HepG2 (cell line): ENCODE data around the gene KCNK18. TPM values are rescaled to one million over a fixed set of nuclear protein-coding genes. Genes with fewer than 3 reads are reported as not detected.

Source experiments
- DR1 ChIP-seq: sonication (generic); formaldehyde crosslinking; IDR thresholded peaks from 2 replicates; pipeline ENCODE4 v1.8.0; 2021; ENCODE audit warnings: mild to moderate bottlenecking, missing genetic modification reagents, inconsistent platforms
- FOXA1 ChIP-seq, 2 experiments: fragments of 450-650 bp in 1 of 2; sonication (generic) in 1 of 2; formaldehyde crosslinking in 1 of 2; IDR thresholded peaks; 2 replicates each; pipeline versions ENCODE4 v1.4.0 to v1.6.1; 2016 to 2020; ENCODE audit warnings: missing genetic modification reagents in 1 of 2
- HIVEP1 ChIP-seq: sonication (generic); formaldehyde crosslinking; IDR thresholded peaks from 2 replicates; pipeline ENCODE4 v1.4.0; 2020; ENCODE audit warnings: mild to moderate bottlenecking, missing genetic modification reagents
- KLF15 ChIP-seq: sonication (generic); formaldehyde crosslinking; IDR thresholded peaks from 2 replicates; pipeline ENCODE4 v1.8.1; 2023; ENCODE audit warnings: borderline replicate concordance, mild to moderate bottlenecking, inconsistent platforms, missing genetic modification reagents, mixed read lengths
- NCOA5 ChIP-seq: sonication (generic); formaldehyde crosslinking; IDR thresholded peaks from 2 replicates; pipeline ENCODE4 v1.4.0; 2020; ENCODE audit warnings: missing genetic modification reagents
- NCOR1 ChIP-seq: fragments of 200-600 bp; sonication (generic); IDR thresholded peaks from 2 replicates; pipeline ENCODE4 v1.7.0; 2017; ENCODE audit warnings: antibody characterized with exemption, low read length, borderline replicate concordance
- NR2C2 ChIP-seq: sonication (generic); formaldehyde crosslinking; IDR thresholded peaks from 2 replicates; pipeline ENCODE4 v1.4.0; 2020; ENCODE audit warnings: missing genetic modification reagents, mild to moderate bottlenecking, moderate library complexity, borderline replicate concordance
- RCOR2 ChIP-seq: IDR thresholded peaks from 2 replicates; pipeline ENCODE4 v1.6.1; 2016; ENCODE audit warnings: missing biosample characterization, missing genetic modification reagents
- SAP130 ChIP-seq: IDR thresholded peaks from 2 replicates; pipeline ENCODE4 v1.6.1; 2016; ENCODE audit warnings: low read depth
- TAF1 ChIP-seq: sonication (generic); formaldehyde crosslinking; IDR thresholded peaks from 2 replicates; pipeline ENCODE4 v1.4.0; 2020; ENCODE audit warnings: missing genetic modification reagents
- ZBTB20 ChIP-seq: sonication (generic); formaldehyde crosslinking; IDR thresholded peaks from 2 replicates; pipeline ENCODE4 v1.8.1; 2023; ENCODE audit warnings: missing genetic modification reagents, low read depth, mild to moderate bottlenecking, borderline replicate concordance
- ZFP36L2 ChIP-seq: sonication (generic); formaldehyde crosslinking; IDR thresholded peaks from 2 replicates; pipeline ENCODE4 v1.4.0; 2020; ENCODE audit warnings: missing genetic modification reagents
- ZNF260 ChIP-seq: sonication (generic); formaldehyde crosslinking; IDR thresholded peaks from 2 replicates; pipeline ENCODE4 v1.4.0; 2020; ENCODE audit warnings: missing genetic modification reagents, low read depth, mild to moderate bottlenecking, borderline replicate concordance
- ZNF432 ChIP-seq: sonication (generic); formaldehyde crosslinking; IDR thresholded peaks from 2 replicates; pipeline ENCODE4 v1.5.0; 2020; ENCODE audit warnings: missing genetic modification reagents, mild to moderate bottlenecking, borderline replicate concordance
- ZNF619 ChIP-seq: sonication (generic); formaldehyde crosslinking; IDR thresholded peaks from 2 replicates; pipeline ENCODE4 v1.4.0; 2020; ENCODE audit warnings: mild to moderate bottlenecking, missing genetic modification reagents
- ZNF670 ChIP-seq: sonication (generic); formaldehyde crosslinking; IDR thresholded peaks from 2 replicates; pipeline ENCODE4 v1.8.0; 2022; ENCODE audit warnings: mild to moderate bottlenecking, missing genetic modification reagents, borderline replicate concordance
- ZNF790 ChIP-seq: sonication (generic); formaldehyde crosslinking; IDR thresholded peaks from 2 replicates; pipeline ENCODE4 v1.8.0; 2022; ENCODE audit warnings: missing genetic modification reagents, mild to moderate bottlenecking, borderline replicate concordance
- polyA plus RNA-seq, 8 experiments: library from polyadenylated mRNA; depleted of rRNA in 3 of 8; stranded (reverse) in 7 of 8; unstranded in 1 of 8; fragments of >200 nt; fragmentation: Illumina TruSeq in 4 of 8; extraction: Trizol in 4 of 8; gene quantifications; 2 replicates each; pipeline versions ENCODE4 v1.2.1 to v1.2.3, GENCODE V29; 2011 to 2016; ENCODE audit warnings: low read depth in 4 of 8, missing spikeins in 1 of 8, mixed read lengths in 1 of 8; ENCODE audit not compliant: insufficient read depth in 1 of 8
- total RNA-seq, 5 experiments: library from RNA; depleted of rRNA; stranded (reverse); fragments of >200 nt; fragmentation: Illumina TruSeq; extraction: Trizol; gene quantifications; 2 replicates each; pipeline ENCODE4 v1.2.3, GENCODE V29; 2016; ENCODE audit warnings: low read depth in 1 of 5
- TF ChIP-seq, protein P1 (sequence below): sonication (generic); formaldehyde crosslinking; IDR thresholded peaks from 2 replicates; pipeline ENCODE4 v1.4.0; 2020; ENCODE audit warnings: missing genetic modification reagents, borderline replicate concordance
- TF ChIP-seq, protein P2 (sequence below): sonication (generic); formaldehyde crosslinking; IDR thresholded peaks from 2 replicates; pipeline ENCODE4 v1.4.0; 2020; ENCODE audit warnings: mild to moderate bottlenecking, missing genetic modification reagents
- TF ChIP-seq, protein P3 (sequence below): sonication (generic); formaldehyde crosslinking; IDR thresholded peaks from 2 replicates; pipeline ENCODE4 v1.8.1; 2023; ENCODE audit warnings: mild to moderate bottlenecking, missing genetic modification reagents
- TF ChIP-seq, protein P4 (sequence below): IDR thresholded peaks from 2 replicates; pipeline ENCODE4 v1.6.1; 2018; ENCODE audit warnings: missing genetic modification reagents

KCNK18 gene
- total and polyA plus RNA-seq, 2 of the 13 experiments (the other 11 are each of a cell fraction or from before 2014, with no cell fraction given): not detected

DNA sequence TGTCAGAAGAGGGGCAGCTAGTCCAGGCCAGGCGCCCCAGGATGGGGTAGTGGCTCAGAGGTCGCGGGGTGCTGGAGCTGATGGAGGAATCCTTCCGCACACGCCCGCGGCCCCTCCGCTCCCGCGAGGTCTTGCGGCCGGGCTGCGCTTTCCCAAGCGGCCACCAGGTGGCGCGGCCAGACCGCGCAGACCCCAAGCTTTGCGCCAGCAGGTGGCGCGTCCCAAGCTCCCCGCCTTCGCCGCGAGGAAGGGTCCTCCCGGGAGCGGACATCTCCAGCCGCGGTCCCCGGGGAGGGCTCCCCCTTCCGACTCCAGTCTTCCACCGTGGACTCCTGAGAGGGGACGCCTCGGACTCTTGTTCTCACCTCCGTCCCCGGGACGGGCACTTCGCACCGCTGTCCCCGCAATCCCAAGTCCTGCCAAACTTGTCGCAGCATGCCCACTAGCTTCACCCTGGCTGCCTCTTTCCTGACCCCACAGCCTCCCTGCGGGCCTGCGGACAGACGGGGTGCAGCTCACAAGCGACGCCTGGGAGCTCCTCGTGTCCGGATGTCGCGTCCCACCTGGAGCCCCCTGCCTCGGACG is 19.4 kb downstream of the KCNK18 start (continued):
- TF ChIP-seq, protein P1, sequence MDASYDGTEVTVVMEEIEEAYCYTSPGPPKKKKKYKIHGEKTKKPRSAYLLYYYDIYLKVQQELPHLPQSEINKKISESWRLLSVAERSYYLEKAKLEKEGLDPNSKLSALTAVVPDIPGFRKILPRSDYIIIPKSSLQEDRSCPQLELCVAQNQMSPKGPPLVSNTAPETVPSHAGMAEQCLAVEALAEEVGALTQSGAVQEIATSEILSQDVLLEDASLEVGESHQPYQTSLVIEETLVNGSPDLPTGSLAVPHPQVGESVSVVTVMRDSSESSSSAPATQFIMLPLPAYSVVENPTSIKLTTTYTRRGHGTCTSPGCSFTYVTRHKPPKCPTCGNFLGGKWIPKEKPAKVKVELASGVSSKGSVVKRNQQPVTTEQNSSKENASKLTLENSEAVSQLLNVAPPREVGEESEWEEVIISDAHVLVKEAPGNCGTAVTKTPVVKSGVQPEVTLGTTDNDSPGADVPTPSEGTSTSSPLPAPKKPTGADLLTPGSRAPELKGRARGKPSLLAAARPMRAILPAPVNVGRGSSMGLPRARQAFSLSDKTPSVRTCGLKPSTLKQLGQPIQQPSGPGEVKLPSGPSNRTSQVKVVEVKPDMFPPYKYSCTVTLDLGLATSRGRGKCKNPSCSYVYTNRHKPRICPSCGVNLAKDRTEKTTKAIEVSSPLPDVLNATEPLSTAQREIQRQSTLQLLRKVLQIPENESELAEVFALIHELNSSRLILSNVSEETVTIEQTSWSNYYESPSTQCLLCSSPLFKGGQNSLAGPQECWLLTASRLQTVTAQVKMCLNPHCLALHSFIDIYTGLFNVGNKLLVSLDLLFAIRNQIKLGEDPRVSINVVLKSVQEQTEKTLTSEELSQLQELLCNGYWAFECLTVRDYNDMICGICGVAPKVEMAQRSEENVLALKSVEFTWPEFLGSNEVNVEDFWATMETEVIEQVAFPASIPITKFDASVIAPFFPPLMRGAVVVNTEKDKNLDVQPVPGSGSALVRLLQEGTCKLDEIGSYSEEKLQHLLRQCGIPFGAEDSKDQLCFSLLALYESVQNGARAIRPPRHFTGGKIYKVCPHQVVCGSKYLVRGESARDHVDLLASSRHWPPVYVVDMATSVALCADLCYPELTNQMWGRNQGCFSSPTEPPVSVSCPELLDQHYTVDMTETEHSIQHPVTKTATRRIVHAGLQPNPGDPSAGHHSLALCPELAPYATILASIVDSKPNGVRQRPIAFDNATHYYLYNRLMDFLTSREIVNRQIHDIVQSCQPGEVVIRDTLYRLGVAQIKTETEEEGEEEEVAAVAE: 0 out of 2 replicates have a peak, but pooled peaks have one; percentile 29
- TF ChIP-seq ZNF790 (CRISPR knock-in tag): peak; percentile 51; the same call in 1 of the 2 replicates
- TF ChIP-seq RCOR2 (CRISPR knock-in tag): no peak
- no peak for TF ChIP-seq TAF1 (CRISPR knock-in tag)
- 0 out of 2 replicates have a peak, but pooled peaks have one; percentile 19 for TF ChIP-seq SAP130
- TF ChIP-seq FOXA1 (IDR thresholded peaks at IDR 0.05): no peak
- TF ChIP-seq FOXA1 (CRISPR knock-in tag; IDR thresholded peaks at IDR 0.05): peak; percentile 41; the same call in 1 of the 2 replicates
- TF ChIP-seq KLF15 (CRISPR knock-in tag): 0 out of 2 replicates have a peak, but pooled peaks have one; percentile 19
- TF ChIP-seq ZNF432 (CRISPR knock-in tag): no peak
- TF ChIP-seq ZBTB20 (CRISPR knock-in tag): no peak
- peak; percentile 75; the same call in 1 of the 2 replicates for TF ChIP-seq ZNF670 (CRISPR knock-in tag)
- TF ChIP-seq, protein P2, sequence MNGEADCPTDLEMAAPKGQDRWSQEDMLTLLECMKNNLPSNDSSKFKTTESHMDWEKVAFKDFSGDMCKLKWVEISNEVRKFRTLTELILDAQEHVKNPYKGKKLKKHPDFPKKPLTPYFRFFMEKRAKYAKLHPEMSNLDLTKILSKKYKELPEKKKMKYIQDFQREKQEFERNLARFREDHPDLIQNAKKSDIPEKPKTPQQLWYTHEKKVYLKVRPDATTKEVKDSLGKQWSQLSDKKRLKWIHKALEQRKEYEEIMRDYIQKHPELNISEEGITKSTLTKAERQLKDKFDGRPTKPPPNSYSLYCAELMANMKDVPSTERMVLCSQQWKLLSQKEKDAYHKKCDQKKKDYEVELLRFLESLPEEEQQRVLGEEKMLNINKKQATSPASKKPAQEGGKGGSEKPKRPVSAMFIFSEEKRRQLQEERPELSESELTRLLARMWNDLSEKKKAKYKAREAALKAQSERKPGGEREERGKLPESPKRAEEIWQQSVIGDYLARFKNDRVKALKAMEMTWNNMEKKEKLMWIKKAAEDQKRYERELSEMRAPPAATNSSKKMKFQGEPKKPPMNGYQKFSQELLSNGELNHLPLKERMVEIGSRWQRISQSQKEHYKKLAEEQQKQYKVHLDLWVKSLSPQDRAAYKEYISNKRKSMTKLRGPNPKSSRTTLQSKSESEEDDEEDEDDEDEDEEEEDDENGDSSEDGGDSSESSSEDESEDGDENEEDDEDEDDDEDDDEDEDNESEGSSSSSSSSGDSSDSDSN (CRISPR knock-in tag): peak; percentile 92
- TF ChIP-seq, protein P3, sequence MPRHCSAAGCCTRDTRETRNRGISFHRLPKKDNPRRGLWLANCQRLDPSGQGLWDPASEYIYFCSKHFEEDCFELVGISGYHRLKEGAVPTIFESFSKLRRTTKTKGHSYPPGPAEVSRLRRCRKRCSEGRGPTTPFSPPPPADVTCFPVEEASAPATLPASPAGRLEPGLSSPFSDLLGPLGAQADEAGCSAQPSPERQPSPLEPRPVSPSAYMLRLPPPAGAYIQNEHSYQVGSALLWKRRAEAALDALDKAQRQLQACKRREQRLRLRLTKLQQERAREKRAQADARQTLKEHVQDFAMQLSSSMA (CRISPR knock-in tag): no peak; the same call in 1 of the 2 replicates
- TF ChIP-seq NCOR1: no peak
- TF ChIP-seq DR1 (CRISPR knock-in tag): 0 out of 2 replicates have a peak, but pooled peaks have one; percentile 27
- TF ChIP-seq ZFP36L2 (CRISPR knock-in tag): 0 out of 2 replicates have a peak, but pooled peaks have one; percentile 49
- peak; percentile 78; the same call in 1 of the 2 replicates for TF ChIP-seq HIVEP1 (CRISPR knock-in tag)
- TF ChIP-seq, protein P4, sequence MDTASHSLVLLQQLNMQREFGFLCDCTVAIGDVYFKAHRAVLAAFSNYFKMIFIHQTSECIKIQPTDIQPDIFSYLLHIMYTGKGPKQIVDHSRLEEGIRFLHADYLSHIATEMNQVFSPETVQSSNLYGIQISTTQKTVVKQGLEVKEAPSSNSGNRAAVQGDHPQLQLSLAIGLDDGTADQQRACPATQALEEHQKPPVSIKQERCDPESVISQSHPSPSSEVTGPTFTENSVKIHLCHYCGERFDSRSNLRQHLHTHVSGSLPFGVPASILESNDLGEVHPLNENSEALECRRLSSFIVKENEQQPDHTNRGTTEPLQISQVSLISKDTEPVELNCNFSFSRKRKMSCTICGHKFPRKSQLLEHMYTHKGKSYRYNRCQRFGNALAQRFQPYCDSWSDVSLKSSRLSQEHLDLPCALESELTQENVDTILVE (CRISPR knock-in tag): 0 out of 2 replicates have a peak, but pooled peaks have one; percentile 40
- TF ChIP-seq ZNF260 (CRISPR knock-in tag): no peak
- TF ChIP-seq NR2C2: 0 out of 2 replicates have a peak, but pooled peaks have one; percentile 16
- peak; percentile 62 for TF ChIP-seq ZNF619
- no peak for TF ChIP-seq NCOA5
